Measurements from ENCODE around the gene TMEM121. TPM values are rescaled to one million over a fixed set of nuclear protein-coding genes. Genes with fewer than 3 reads are reported as not detected.

Gene TMEM121
- polyA plus RNA-seq, 3 donors: 1.8 to 3.3 (median 2.5) TPM

DNA sequence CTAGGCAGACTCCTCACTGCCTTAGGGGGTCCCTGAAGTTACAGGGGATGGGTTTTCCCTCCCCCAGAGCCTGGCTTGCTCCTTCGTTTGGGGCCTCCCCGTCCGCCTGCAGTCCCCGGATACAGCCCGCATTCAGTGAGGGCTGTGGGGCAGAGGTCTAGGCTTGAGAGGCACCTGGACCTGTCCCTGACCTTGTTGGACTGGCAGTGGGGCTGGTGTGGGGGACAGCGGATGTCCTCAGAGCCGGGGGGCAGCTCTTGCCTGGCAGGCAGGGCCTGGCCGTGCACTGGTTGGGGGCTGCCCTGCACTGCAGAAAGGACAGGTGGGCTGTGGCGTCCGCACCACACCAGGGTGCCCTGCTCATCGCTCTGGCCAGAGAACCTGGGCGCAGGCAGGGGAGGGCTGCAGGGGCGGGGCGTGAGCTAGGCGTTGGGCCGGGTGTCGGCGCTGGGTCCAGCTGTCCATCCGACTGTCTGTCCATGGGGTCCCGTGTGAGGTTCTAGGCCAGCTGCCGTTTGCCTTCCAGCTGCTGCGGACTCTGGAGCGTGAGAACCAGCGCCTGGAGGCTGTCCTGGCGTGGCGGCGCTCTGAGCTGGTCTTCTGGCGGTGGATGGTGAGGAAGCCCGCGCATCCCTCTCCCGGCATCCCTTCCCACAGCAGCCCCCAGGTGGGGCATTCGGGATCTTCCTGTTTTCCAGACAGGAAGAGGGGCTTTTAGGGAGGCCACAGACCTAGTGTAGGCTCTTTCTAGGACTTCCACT is 29.4 kb upstream of the TMEM121 start:
- no peak for DNase-seq (ENCODE audit: low read depth in 3 of 3, low spot score in 2 of 3)

DNA sequence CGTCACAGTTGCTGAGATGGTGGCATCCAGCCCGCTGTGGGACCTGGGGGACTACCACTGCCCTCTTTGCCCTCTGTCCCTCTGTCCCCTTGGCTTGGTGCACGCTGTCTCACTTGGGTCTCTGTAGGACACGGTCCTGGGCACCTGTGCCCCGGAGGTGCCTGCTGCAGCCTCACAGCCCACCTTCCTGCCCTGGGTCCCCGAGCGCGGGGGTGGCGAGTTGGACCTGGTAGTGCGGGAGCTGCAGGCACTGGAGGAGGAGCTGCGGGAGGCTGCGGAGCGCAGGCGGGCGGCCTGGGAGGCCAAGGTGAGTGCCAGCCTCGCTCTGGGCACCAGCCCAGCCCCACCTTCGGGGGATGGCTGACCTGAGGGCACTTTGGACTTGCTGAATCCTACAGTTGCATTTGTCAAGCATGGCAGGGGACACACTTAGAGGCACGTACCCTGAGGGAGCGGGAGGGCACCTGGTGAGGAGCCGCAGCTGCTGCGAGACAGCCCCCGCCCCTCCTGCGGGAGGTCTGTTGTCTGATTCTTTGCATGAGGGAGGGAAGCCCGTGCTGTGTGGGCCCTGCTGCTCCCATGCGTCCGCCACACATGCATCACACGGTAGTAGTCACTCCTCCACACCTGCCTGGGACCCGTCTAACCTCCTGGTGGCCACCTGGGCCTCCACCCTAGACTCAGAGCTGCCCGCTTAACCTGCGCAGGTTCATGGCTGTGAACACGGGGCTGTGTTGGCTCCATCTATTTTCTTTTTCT is 28.5 kb upstream of the TMEM121 start:
- no peak for DNase-seq (ENCODE audit: low read depth in 3 of 3, low spot score in 2 of 3)

GRCh38 chr14:105498430-105499255 is 27.7 kb upstream of the TMEM121 start:
- DNase-seq (ENCODE audit: low read depth in 3 of 3, low spot score in 2 of 3): no peak

DNA sequence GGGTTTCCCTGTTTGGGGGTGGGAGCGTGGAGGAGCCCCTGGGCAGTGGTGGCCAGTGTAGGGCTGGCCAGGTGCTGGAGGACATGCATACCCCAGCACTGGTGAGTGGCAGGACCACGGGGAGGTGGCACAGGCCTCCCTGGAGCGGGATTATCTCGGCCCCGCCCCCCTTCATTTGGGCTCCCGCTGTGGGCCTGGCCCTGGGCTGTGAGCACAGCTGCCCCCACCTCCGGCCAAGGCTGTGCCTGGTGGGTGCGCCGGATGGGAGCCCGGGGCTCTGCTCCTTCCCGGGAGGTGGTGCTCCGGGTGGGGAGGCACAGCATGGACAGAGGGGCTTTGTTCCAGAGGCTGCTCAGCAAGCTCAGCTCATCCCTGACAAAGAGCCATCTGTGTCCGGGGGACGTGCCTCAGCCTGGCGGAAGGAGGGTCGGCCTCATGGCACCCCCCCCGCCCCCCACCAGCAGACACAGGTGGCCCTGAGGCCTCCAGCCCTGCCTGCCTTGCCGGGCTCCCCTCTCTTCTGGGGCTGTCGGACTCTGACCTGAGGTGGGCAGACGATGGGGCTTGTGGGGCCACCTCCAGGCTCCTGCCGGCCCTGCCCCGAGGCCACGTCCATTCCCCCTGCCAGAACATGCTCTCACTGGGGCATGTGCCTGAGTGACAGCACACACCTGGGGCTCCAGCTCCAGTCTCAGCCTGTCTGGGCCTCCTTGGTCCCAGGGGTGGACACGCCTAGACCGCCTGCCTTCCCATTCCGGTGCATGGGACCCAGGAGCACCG is 26.9 kb upstream of the TMEM121 start:
- no peak for DNase-seq (ENCODE audit: low read depth in 3 of 3, low spot score in 2 of 3)

GRCh38 chr14:105500036-105500725 is 26.2 kb upstream of the TMEM121 start:
- no peak for DNase-seq (ENCODE audit: low read depth in 3 of 3, low spot score in 2 of 3)

GRCh38 chr14:105500726-105501101 is 25.7 kb upstream of the TMEM121 start:
- DNase-seq (ENCODE audit: low read depth in 3 of 3, low spot score in 2 of 3): no peak

DNA sequence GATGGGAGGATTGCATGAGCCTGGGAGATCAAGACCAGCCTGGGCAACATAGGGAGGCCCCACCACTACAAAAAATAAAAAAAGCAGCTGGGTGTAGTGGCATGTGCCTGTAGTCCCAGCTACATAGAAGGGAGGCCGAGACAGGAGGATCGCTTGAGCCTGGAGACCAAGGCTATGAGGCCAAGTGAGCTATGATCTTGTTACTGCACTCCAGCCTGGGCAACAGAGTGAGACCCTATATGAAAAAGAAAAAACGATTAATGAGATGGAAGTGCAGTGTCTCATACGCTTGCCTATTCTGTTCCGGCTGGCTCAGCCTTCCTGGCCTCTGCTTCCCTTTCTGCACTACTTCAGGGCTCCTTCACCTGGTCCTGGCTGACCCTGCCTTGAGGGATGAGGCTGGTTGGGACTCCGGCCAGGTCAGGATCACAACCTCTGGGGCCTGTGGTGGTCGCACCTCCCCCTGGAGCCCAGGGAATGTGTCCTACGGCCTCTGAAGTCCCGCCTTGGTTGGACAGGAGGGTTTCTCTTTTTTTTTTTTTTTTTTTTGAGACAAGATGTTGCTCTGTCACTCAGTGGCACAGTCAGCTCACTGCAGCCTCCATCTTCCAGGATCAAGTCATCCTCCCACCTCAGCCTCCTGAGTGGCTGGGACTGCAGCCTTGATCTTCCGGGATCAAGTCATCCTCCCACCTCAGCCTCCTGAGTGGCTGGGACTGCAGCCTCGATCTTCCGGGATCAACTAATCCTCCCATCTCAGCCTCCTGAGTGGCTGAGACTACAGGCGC is 24.7 kb upstream of the TMEM121 start:
- no peak for DNase-seq (ENCODE audit: low read depth in 3 of 3, low spot score in 2 of 3)

DNA sequence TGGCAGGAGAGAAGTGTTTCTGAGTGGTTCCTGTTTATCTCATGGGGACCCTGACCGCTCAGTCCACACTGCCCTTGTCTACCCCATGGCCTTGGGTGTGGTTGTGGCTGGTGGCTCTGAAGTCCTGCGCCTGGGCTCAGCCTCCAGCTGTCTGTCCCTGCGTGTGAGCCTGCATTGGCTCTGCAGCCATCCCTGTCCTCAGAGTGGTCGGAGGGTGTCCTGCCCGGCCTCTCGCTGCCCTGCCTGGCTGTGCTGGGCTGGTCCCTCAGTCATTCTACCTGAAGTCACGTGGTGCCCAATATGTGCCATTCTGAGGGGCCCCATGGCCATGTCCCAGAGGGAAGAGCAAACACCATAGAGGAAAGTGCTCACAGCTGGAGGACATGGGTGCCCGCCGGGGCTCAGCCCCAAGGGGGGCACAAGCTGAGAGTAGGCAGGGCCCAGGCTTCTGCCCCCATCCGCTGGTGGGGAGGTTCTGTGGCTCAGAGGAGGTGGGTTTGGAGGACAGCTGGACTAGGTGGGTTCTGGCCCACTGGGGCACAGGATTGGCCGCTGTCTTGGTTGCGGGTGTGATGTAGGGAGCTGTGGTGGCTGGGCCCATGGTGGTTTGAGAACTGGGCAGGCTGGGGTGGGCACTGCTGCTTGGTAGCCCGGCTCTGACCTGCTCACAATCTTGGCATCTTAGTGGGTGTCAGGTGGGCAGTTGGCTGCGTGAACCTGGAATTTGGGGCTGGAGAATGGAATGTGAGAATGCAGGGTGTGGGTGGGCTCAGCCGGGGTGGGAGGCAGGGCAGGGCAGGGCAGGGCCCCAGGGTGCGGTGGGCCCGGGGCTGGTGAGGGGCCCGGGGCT is 23.7 kb upstream of the TMEM121 start:
- no peak for DNase-seq (ENCODE audit: low read depth in 3 of 3, low spot score in 2 of 3)

GRCh38 chr14:105503296-105503640 is 23.1 kb upstream of the TMEM121 start:
- DNase-seq (ENCODE audit: low read depth in 3 of 3, low spot score in 2 of 3): no peak

- no peak for DNase-seq (ENCODE audit: low read depth in 3 of 3, low spot score in 2 of 3)
Measured at GRCh38 chr14:105503935-105504692, 22.3 kb upstream of the TMEM121 start.

DNA sequence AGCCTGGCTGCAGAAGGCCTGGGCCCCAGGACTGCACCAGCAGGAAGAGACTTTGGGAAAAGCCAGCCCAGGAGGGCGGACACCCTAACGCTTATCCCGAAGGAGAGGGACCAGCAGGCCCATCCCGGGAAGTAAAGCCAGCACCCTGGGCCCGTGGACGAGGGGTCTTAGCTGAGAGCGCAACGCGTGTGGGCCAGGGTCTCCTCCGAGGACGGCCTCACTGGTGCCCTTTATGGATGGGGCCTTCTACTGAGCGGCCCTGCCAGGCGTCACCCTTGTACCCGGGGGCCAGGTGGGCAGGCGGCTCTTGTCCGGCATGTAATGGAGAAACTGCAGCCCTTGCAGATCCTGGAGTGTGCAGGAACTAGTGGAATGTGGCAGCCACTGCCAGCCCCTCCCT is 21.3 kb upstream of the TMEM121 start:
- no peak for DNase-seq (ENCODE audit: low read depth in 3 of 3, low spot score in 2 of 3)

DNA sequence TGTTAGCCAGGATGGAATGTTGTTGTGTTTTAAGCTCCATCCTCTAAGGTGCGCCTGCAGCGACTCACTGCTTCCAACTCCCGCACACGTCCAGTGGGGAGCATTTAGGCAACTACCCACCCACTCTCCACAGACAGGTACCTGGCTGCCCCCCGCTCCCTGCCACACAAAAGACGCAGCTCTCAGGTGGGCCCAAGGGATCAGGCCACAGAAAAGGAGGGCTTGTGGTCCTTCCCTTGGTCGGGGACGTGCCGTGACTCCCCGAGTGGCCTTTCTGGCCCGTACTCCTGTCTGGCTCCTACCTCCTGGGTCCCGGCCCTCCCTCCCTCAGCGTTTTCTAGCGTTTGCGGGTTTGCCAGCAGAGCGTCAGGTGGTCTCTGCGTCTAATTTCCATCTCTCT is 19.1 kb upstream of the TMEM121 start:
- DNase-seq (ENCODE audit: low read depth in 3 of 3, low spot score in 2 of 3): no peak

DNA sequence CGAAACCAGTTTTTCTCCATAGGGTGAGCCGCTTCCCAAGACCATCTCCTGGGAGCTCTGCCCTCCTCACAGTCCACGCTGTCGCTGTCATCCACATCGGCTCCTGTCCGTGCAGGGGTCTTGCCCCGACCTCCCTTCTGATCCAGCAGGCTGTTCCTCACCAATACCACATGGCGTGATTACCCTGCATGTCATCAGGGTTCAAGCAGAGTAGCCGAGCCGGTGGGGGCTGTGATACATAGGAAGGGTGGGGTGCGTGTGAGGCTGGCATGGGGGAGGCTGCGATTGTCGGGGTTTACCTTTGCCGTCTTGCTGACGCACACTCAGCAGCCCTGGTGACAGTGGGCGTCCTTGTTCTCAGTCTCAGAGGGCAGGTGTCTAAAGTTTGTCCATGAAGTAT is 18.3 kb upstream of the TMEM121 start:
- no peak for DNase-seq (ENCODE audit: low read depth in 3 of 3, low spot score in 2 of 3)

GRCh38 chr14:105508601-105509000 is 17.8 kb upstream of the TMEM121 start:
- no peak for DNase-seq (ENCODE audit: low read depth in 3 of 3, low spot score in 2 of 3)

DNA sequence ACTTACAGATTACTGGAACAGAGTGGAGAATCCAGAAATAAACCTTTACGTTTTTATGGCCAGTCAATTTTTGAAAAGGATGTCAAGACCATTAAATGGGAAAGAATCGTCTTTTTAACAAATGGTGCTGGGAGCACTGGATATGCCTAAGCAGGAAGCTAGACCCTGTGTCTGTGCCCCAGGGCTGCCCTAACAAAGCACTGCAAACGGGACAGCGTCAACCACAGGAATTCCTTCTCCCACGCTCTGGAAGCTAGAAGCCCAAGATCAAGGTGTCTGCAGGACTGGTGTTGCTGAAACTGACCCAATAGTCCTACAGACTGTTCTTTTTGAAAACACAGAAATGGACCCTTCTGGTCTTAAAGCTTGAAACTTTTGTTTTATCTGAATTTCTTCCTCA is 9.3 kb upstream of the TMEM121 start:
- no peak for DNase-seq (ENCODE audit: low read depth in 3 of 3, low spot score in 2 of 3)

GRCh38 chr14:105519946-105520698 is 6.3 kb upstream of the TMEM121 start:
- no peak for DNase-seq (ENCODE audit: low read depth in 3 of 3, low spot score in 2 of 3)

DNA sequence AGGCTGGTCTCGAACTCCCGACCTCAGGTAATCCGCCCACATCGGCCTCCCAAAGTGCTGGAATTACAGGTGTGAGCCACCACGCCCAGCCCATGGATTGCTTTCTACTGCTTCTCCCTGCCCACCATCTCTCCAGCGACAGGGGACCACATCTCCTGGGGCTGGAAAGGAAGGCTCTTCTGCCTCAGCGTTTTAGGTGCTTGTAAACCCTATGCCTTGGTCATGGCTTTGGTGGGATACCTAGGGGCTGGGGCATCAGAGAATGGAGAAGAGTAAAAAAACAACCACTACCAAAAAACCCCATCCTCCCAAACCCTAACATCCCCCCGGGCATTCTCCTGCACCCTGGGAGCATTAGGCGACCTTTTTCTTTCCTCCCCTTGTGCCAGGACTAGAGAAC is 1.1 kb upstream of the TMEM121 start:
- no peak for DNase-seq (ENCODE audit: low read depth in 3 of 3, low spot score in 2 of 3)

Measured in right renal cortex interstitium (tissue), 3 donors.